Natural killer cell (primary cell): ENCODE data around the gene ARHGEF26. TPM values are rescaled to one million over a fixed set of nuclear protein-coding genes. Genes with fewer than 3 reads are reported as not detected.

ENCODE experiments used
- ATAC-seq, 3 donors: fragments of 150-1000 bp in 2 of 3; fragments of 200-7000 bp in 1 of 3; cut with Tn5 transposase; 1 replicate in 1 of 3; 2 replicates in 2 of 3; pipeline ENCODE4 v1.10.0; 2021; ENCODE audit warnings: mild to moderate bottlenecking in 2 of 3, moderate library complexity in 2 of 3
- DNase-seq, 2 donors: peaks; one replicate each; pipeline versions ENCODE4 v3.0.0 to v3.0.0-alpha.2; 2013 to 2021; ENCODE audit warnings: mixed read lengths in 1 of 2
- H3K27ac ChIP-seq: one replicate; pipeline ENCODE4 v1.5.1; 2013; ENCODE audit warnings: mild to moderate bottlenecking, low read length
- H3K27me3 ChIP-seq: one replicate; pipeline ENCODE4 v1.6.1; 2013; ENCODE audit warnings: low read length; ENCODE audit not compliant: control insufficient read depth, insufficient read depth
- H3K36me3 ChIP-seq: one replicate; pipeline ENCODE4 v1.6.1; 2013; ENCODE audit warnings: low read length; ENCODE audit not compliant: control insufficient read depth, insufficient read depth
- H3K4me1 ChIP-seq: one replicate; pipeline ENCODE4 v1.6.1; 2013; ENCODE audit warnings: low read length; ENCODE audit not compliant: control insufficient read depth, insufficient read depth
- H3K4me3 ChIP-seq: one replicate; pipeline ENCODE4 v1.5.1; 2013; ENCODE audit warnings: low read length
- H3K9me3 ChIP-seq: one replicate; pipeline ENCODE4 v1.6.1; 2013; ENCODE audit warnings: low read length; ENCODE audit not compliant: control insufficient read depth, insufficient read depth
- H3K27ac Mint-ChIP-seq, 2 donors: one replicate each; pipeline ENCODE4 v1.8.0; 2022; ENCODE audit warnings: mild to moderate bottlenecking in 2 of 2, mixed read lengths in 2 of 2, moderate library complexity in 1 of 2
- H3K27me3 Mint-ChIP-seq, 2 donors: one replicate each; pipeline ENCODE4 v1.8.0; 2022; ENCODE audit warnings: low read depth in 2 of 2, mixed read lengths in 2 of 2
- H3K36me3 Mint-ChIP-seq: one replicate; pipeline ENCODE4 v1.8.0; 2022; ENCODE audit warnings: mixed read lengths
- H3K4me1 Mint-ChIP-seq, 2 donors: one replicate each; pipeline ENCODE4 v1.8.0; 2022; ENCODE audit warnings: mixed read lengths in 2 of 2
- H3K4me3 Mint-ChIP-seq: one replicate; pipeline ENCODE4 v1.8.0; 2022; ENCODE audit warnings: mild to moderate bottlenecking, moderate library complexity, mixed read lengths
- H3K9me3 Mint-ChIP-seq, 2 donors: one replicate each; pipeline ENCODE4 v1.8.0; 2022; ENCODE audit warnings: mixed read lengths in 2 of 2
- WGBS: methylation state at CpG from one replicate; pipeline ENCODE4 v1.1.7; 2013; ENCODE audit warnings: missing lambda C conversion rate; ENCODE audit not compliant: insufficient coverage; 5-methylcytosine and 5-hydroxymethylcytosine counted together
- intact Hi-C: fragments of 100-400 bp; cut with micrococcal nuclease; formaldehyde crosslinking; loops from one replicate; pipeline ENCODE4 v1.14.2; 2022
- total RNA-seq, 4 donors: library from RNA; stranded (reverse); fragments of 120-200 nt in 1 of 4; gene quantifications; one replicate each; pipeline versions ENCODE4 v1.2.3 to v1.2.4, GENCODE V29; 2013 to 2022
- TF ChIP-seq, protein P1 (sequence below): fragments of 200-600 bp; IDR thresholded peaks from one replicate; pipeline ENCODE4 v1.8.0; 2022; ENCODE audit warnings: antibody characterized with exemption

The ARHGEF26 gene
- total RNA-seq, 3 donors from 2014 or later (not counting 1 experiment from before 2014, with no cell fraction given), result 0.20 TPM; not detected in 2

DNA sequence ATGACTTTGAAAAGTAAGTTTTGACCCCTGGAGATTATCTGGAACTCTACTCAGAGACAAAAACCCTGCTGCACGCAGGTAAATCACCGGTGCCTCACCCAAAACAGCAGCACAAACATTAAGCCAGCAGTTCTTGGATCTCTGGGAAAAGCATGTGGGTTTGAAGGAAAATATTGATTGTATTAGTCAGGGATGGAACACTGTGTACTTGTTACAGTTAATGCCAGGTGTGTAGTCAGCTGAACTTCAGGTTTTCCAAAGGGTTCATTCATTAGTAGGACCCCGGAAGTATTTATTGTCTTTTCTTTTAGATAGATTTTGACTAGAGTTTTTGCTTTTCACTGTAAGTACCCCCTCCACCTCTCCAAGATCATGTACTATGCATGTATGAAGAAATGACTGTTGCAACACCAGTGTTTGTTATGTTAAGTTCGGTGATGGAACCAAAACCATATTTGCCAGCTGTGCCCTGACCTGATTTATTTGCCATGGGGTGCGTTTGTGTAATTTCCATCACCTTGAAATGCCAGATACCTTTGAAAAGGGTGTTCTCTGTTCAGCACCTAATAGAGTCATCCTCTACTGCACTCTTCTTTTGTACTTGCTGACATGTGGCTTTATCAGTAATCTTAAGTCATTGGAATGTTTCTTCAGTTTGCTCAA is 14.5 kb downstream of the ARHGEF26 start:
- Histone ChIP-seq H3K27ac (no peak overlapping the region), H3K4me3 (no peak overlapping the region), H3K9me3 (no peaks in the 10 kb centered on the region), H3K36me3 (no peaks in the 10 kb centered on the region), H3K4me1 (no peaks in the 10 kb centered on the region), H3K27me3 (no peaks in the 10 kb centered on the region)
- Mint-ChIP-seq H3K4me3 (no peak overlapping the region), H3K36me3 (no peaks in the 10 kb centered on the region), H3K27ac (no peak overlapping the region), H3K4me1 (no peaks in the 10 kb centered on the region), H3K27me3 (peaks cover 8 to 14% of the 10 kb centered on the region in 2 donors), H3K9me3 (no peaks in the 10 kb centered on the region)
- 92% methylated on average over 4 of the region's 5 CpGs for WGBS
- intact Hi-C loops, result no loop called here
- no peak for ATAC-seq
- TF ChIP-seq, protein P1, sequence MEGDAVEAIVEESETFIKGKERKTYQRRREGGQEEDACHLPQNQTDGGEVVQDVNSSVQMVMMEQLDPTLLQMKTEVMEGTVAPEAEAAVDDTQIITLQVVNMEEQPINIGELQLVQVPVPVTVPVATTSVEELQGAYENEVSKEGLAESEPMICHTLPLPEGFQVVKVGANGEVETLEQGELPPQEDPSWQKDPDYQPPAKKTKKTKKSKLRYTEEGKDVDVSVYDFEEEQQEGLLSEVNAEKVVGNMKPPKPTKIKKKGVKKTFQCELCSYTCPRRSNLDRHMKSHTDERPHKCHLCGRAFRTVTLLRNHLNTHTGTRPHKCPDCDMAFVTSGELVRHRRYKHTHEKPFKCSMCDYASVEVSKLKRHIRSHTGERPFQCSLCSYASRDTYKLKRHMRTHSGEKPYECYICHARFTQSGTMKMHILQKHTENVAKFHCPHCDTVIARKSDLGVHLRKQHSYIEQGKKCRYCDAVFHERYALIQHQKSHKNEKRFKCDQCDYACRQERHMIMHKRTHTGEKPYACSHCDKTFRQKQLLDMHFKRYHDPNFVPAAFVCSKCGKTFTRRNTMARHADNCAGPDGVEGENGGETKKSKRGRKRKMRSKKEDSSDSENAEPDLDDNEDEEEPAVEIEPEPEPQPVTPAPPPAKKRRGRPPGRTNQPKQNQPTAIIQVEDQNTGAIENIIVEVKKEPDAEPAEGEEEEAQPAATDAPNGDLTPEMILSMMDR, result no peak
- no peak for DNase-seq

DNA sequence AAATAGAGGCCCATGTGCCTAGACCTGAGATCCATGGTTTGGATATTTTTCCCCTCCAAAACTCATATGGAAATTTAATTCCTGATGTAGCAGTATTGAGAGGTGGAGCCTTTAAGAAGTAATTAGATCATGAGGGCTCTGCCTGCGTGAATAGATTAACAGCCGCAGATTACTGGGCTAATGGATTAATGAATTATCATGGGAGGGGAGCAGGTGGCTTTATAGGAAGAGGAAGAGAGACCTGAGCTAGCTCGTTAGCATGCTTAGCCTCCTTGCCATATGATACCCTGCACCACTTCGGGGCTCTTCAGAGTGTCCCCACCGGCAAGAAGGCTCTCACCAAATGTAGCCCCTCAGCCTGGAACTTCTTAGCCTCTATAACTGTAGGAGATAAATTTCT is 15.8 kb downstream of the ARHGEF26 start:
- Histone ChIP-seq H3K27ac (no peak overlapping the region), H3K4me3 (no peak overlapping the region), H3K27me3 (no peaks in the 10 kb centered on the region), H3K4me1 (no peaks in the 10 kb centered on the region), H3K9me3 (no peaks in the 10 kb centered on the region), H3K36me3 (no peaks in the 10 kb centered on the region)
- WGBS, result 89% methylated on average over 3 of the region's 5 CpGs
- intact Hi-C loops, result no loop called here
- no peaks in the 10 kb centered on the region for H3K36me3 Mint-ChIP-seq
- DNase-seq, result no peak
- no peak overlapping the region for H3K27ac Mint-ChIP-seq
- TF ChIP-seq, protein P1, result no peak
- H3K9me3 Mint-ChIP-seq, result no peaks in the 10 kb centered on the region
- H3K4me3 Mint-ChIP-seq, result no peak overlapping the region
- no peak for ATAC-seq
- H3K4me1 Mint-ChIP-seq, result no peaks in the 10 kb centered on the region
- peaks cover 6 to 14% of the 10 kb centered on the region in 2 donors for H3K27me3 Mint-ChIP-seq

GRCh38 chr3:154139996-154140436 is 18.8 kb downstream of the ARHGEF26 start:
- TF ChIP-seq, protein P1, result no peak

DNA sequence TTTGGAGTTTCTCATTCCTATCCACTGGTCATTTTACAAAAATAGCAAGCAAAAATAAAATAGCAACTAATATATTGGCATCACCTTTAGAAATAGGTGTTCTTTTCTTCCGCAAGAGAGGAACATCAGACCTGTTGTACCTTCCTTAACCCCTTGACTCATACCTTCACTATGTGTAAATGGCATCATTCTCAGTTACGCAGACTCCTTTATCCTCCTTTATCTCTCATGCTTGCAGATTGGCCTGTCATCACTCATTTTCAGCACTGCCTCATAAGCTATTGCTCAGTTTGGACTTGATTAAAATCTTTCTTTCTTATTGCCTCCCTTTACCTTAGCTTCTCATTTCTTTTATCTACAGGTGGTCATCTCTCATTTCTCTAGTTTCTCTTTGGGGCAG is 21.4 kb downstream of the ARHGEF26 start:
- 87% methylated on average over 2 of the region's 2 CpGs for WGBS
- H3K27me3 ChIP-seq, result no peaks in the 10 kb centered on the region
- H3K9me3 ChIP-seq, result no peaks in the 10 kb centered on the region
- Mint-ChIP-seq H3K4me3 (no peak overlapping the region), H3K27ac (no peak overlapping the region), H3K9me3 (no peaks in the 10 kb centered on the region), H3K36me3 (no peaks in the 10 kb centered on the region), H3K4me1 (no peaks in the 10 kb centered on the region), H3K27me3 (peaks cover 4 to 14% of the 10 kb centered on the region in 2 donors)
- no peak overlapping the region for H3K4me3 ChIP-seq
- TF ChIP-seq, protein P1, result no peak
- no peaks in the 10 kb centered on the region for H3K4me1 ChIP-seq
- H3K36me3 ChIP-seq, result no peaks in the 10 kb centered on the region
- intact Hi-C loops, result no loop called here
- DNase-seq, result no peak
- no peak overlapping the region for H3K27ac ChIP-seq
- ATAC-seq, result no peak

More at GRCh38 chr3:154139996-154140436, 18.8 kb downstream of the ARHGEF26 start:
- no peaks in the 10 kb centered on the region for H3K9me3 ChIP-seq
- Mint-ChIP-seq H3K4me3 (no peak overlapping the region), H3K36me3 (no peaks in the 10 kb centered on the region), H3K9me3 (no peaks in the 10 kb centered on the region), H3K27ac (no peak overlapping the region), H3K27me3 (peaks cover 4 to 14% of the 10 kb centered on the region in 2 donors), H3K4me1 (no peaks in the 10 kb centered on the region)
- WGBS, result 90% methylated on average over 3 of the region's 3 CpGs
- no peaks in the 10 kb centered on the region for H3K36me3 ChIP-seq
- intact Hi-C loops, result no loop called here
- H3K4me1 ChIP-seq, result no peaks in the 10 kb centered on the region
- no peak for DNase-seq
- H3K27ac ChIP-seq, result no peak overlapping the region
- no peak for ATAC-seq
- H3K27me3 ChIP-seq, result no peaks in the 10 kb centered on the region
- H3K4me3 ChIP-seq, result no peak overlapping the region
